GM19438 (cell line): ENCODE results near the gene UBE2Z.
A peak's percentile ranks its signal among the peaks of the same experiment; 100 is the strongest.
"Not testable (repeated sequence)": the region's sequence is repeated elsewhere in the genome, so short reads cannot be mapped to it uniquely, and the experiment has no call there.

Source experiments
- ATAC-seq: cut with Tn5 transposase; IDR thresholded peaks from one replicate; pipeline ENCODE4 v1.9.1; 2021; ENCODE audit warnings: low read depth; ENCODE audit not compliant: unreplicated experiment

Gene UBE2Z

GRCh38 chr17:48908047-48908843 is at the start of gene UBE2Z:
UBE2Z (plus strand) TSS chr17:48908407; CDS start chr17:48908504, 97 bp downstream.
- ATAC-seq = peak; percentile 70

GRCh38 chr17:48860034-48860433 is 48.2 kb upstream of the UBE2Z start:
- no peak for ATAC-seq

GRCh38 chr17:48860456-48860855 is 47.8 kb upstream of the UBE2Z start:
- no peak for ATAC-seq

GRCh38 chr17:48868916-48869500 is 39.2 kb upstream of the UBE2Z start:
- no peak for ATAC-seq

GRCh38 chr17:48869821-48870318 is 38.3 kb upstream of the UBE2Z start:
- ATAC-seq = no peak

GRCh38 chr17:48871035-48871550 is 37.1 kb upstream of the UBE2Z start:
- ATAC-seq = no peak

- no peak for ATAC-seq
Observed at GRCh38 chr17:48871551-48872351, 36.5 kb upstream of the UBE2Z start.

- ATAC-seq = not testable (repeated sequence)
Observed at GRCh38 chr17:48872409-48872808, 35.8 kb upstream of the UBE2Z start.

GRCh38 chr17:48873209-48873608 is 35.0 kb upstream of the UBE2Z start:
- ATAC-seq = no peak

- no peak for ATAC-seq
Observed at GRCh38 chr17:48873696-48874443, 34.3 kb upstream of the UBE2Z start.

- ATAC-seq = no peak
Observed at GRCh38 chr17:48878920-48879898, 29.0 kb upstream of the UBE2Z start.

GRCh38 chr17:48882272-48882671 is 25.9 kb upstream of the UBE2Z start:
- ATAC-seq = no peak

- ATAC-seq = no peak
Observed at GRCh38 chr17:48883171-48883570, 25.0 kb upstream of the UBE2Z start.

- ATAC-seq = no peak
Observed at GRCh38 chr17:48890086-48890485, 18.1 kb upstream of the UBE2Z start.

- no peak for ATAC-seq
Observed at GRCh38 chr17:48892940-48893645, 15.1 kb upstream of the UBE2Z start.

GRCh38 chr17:48893646-48894508 is 14.3 kb upstream of the UBE2Z start:
- ATAC-seq = no peak

GRCh38 chr17:48894886-48895285 is 13.3 kb upstream of the UBE2Z start:
- ATAC-seq = no peak

GRCh38 chr17:48901241-48901640 is 7.0 kb upstream of the UBE2Z start:
- ATAC-seq = no peak
